ENCODE measurements around the gene COL5A2.

The COL5A2 gene

GRCh38 chr2:189000221-189000620 is 179.3 kb downstream of the COL5A2 start:
- no peak for DNase-seq (ENCODE audit: low read depth in 3 of 3)

GRCh38 chr2:188997263-188997662 is 182.3 kb downstream of the COL5A2 start:
- no peak for DNase-seq (ENCODE audit: low read depth in 3 of 3)

GRCh38 chr2:188993247-188993646 is 186.3 kb downstream of the COL5A2 start:
- DNase-seq (ENCODE audit: low read depth in 3 of 3), result no peak

- DNase-seq (ENCODE audit: low read depth in 3 of 3), result no peak
Observed at GRCh38 chr2:188986839-188987238, 192.7 kb downstream of the COL5A2 start.

- DNase-seq (ENCODE audit: low read depth in 3 of 3), result no peak
Observed at GRCh38 chr2:188984680-188985079, 194.9 kb downstream of the COL5A2 start.

- DNase-seq (ENCODE audit: low read depth in 3 of 3), result no peak
Observed at GRCh38 chr2:188984065-188984491, 195.5 kb downstream of the COL5A2 start.

- DNase-seq (ENCODE audit: low read depth in 3 of 3), result no peak
Observed at GRCh38 chr2:188983427-188984064, 196.0 kb downstream of the COL5A2 start.

Measured in stimulated activated CD4-positive, alpha-beta T cell treated with anti-CD3 and anti-CD28 coated beads, TNF-alpha, amount 100 ng/mL, for 24 hours (primary cell).